K562 (cell line): ENCODE results near the gene HBB. TPM values are rescaled to one million over a fixed set of nuclear protein-coding genes. Genes with fewer than 3 reads are reported as not detected.

Experiments
- HEY1 ChIP-seq: fragments of 250-450 bp; sonication (Bioruptor Pico); IDR thresholded peaks from 2 replicates; pipeline ENCODE4 v1.5.0; 2020; ENCODE audit warnings: mild to moderate bottlenecking, moderate library complexity, borderline replicate concordance
- ILK ChIP-seq: fragments of 450-650 bp; IDR thresholded peaks from 2 replicates; pipeline ENCODE4 v1.6.1; 2016; ENCODE audit warnings: missing genetic modification characterization, low read depth, mild to moderate bottlenecking, missing compliant biosample characterization, moderate library complexity, borderline replicate concordance
- LARP7 ChIP-seq: fragments of 450-650 bp; IDR thresholded peaks from 2 replicates; pipeline ENCODE4 v1.6.1; 2016
- MEF2A ChIP-seq: IDR thresholded peaks from 2 replicates; pipeline ENCODE4 v1.6.1; 2011; ENCODE audit warnings: low read depth, mild to moderate bottlenecking, low read length, moderate library complexity; ENCODE audit not compliant: control insufficient read depth
- PTTG1 ChIP-seq: fragments of 450-650 bp; IDR thresholded peaks from 2 replicates; pipeline ENCODE4 v1.6.1; 2016; ENCODE audit warnings: low read depth, mild to moderate bottlenecking, missing genetic modification characterization, missing compliant biosample characterization
- SLC30A9 ChIP-seq: fragments of 250-450 bp; sonication (Bioruptor Pico); IDR thresholded peaks from 2 replicates; pipeline ENCODE4 v1.8.0; 2022; ENCODE audit warnings: mild to moderate bottlenecking, moderate library complexity
- SMARCA4 ChIP-seq: fragments of 450-650 bp; IDR thresholded peaks from 2 replicates; pipeline ENCODE4 v1.6.1; 2016
- YBX1 ChIP-seq: fragments of 450-650 bp; IDR thresholded peaks from 2 replicates; pipeline ENCODE4 v1.7.1; 2016; ENCODE audit warnings: mild to moderate bottlenecking
- YY1 ChIP-seq, 3 experiments: IDR thresholded peaks; 2 replicates each; pipeline ENCODE4 v1.6.1; 2011; ENCODE audit warnings: low read length in 2 of 3, mild to moderate bottlenecking in 2 of 3, moderate library complexity in 2 of 3, borderline replicate concordance in 1 of 3, control low read depth in 1 of 3, low read depth in 1 of 3; ENCODE audit not compliant: insufficient read depth in 3 of 3, insufficient replicate concordance in 2 of 3, control insufficient read depth in 1 of 3, insufficient read length in 1 of 3; ENCODE audit errors: extremely low read depth in 1 of 3
- ZFPM2 ChIP-seq: fragments of 250-450 bp; sonication (Bioruptor Pico); IDR thresholded peaks from 2 replicates; pipeline ENCODE4 v1.5.1; 2022; ENCODE audit warnings: mild to moderate bottlenecking
- ZNF143 ChIP-seq: sonication (generic); formaldehyde crosslinking; IDR thresholded peaks from 2 replicates; pipeline ENCODE4 v1.9.0; 2022; ENCODE audit warnings: mild to moderate bottlenecking, missing genetic modification reagents
- ZNF507 ChIP-seq: conservative IDR thresholded peaks from 2 replicates; pipeline ENCODE4 v1.6.1; 2017; ENCODE audit warnings: missing genetic modification characterization, missing compliant biosample characterization
- polyA plus RNA-seq, 8 experiments: library from polyadenylated mRNA; depleted of rRNA in 4 of 8; stranded (reverse) in 5 of 8; unstranded in 3 of 8; fragments of >200 nt; fragmentation: Nextera tagmentation in 2 of 8; fragmentation: Illumina TruSeq in 1 of 8; extraction: Ambion mirVana in 2 of 8; extraction: Trizol in 1 of 8; gene quantifications; 2 replicates each; pipeline versions ENCODE4 v1.2.1 to v1.2.3, GENCODE V29; 2011 to 2014; ENCODE audit warnings: inconsistent platforms in 1 of 8, missing spikeins in 1 of 8
- total RNA-seq, 7 experiments: library from RNA; depleted of rRNA in 6 of 7; stranded (reverse); fragments of >200 nt in 6 of 7; fragmentation: Illumina TruSeq in 2 of 7; extraction: Trizol in 2 of 7; gene quantifications; 2 replicates each; pipeline versions ENCODE4 v1.2.1 to v1.2.3, GENCODE V29; 2011 to 2021; ENCODE audit warnings: low replicate concordance in 1 of 7
- TF ChIP-seq, protein P1 (sequence below): fragments of 250-450 bp; sonication (Bioruptor Pico); IDR thresholded peaks from 2 replicates; pipeline ENCODE4 v1.5.0; 2020; ENCODE audit warnings: mild to moderate bottlenecking, borderline replicate concordance
- TF ChIP-seq, protein P2 (sequence below): fragments of 450-650 bp; formaldehyde crosslinking; IDR thresholded peaks from 2 replicates; pipeline ENCODE4 v1.4.0; 2022; ENCODE audit warnings: missing genetic modification characterization
- TF ChIP-seq, protein P3 (sequence below): sonication (generic); formaldehyde crosslinking; IDR thresholded peaks from 2 replicates; pipeline ENCODE4 v1.8.0; 2023; ENCODE audit warnings: missing genetic modification reagents, mild to moderate bottlenecking, borderline replicate concordance
- TF ChIP-seq, protein P4 (sequence below): fragments of 250-450 bp; sonication (Bioruptor Pico); IDR thresholded peaks from 2 replicates; pipeline ENCODE4 v1.5.0; 2022; ENCODE audit warnings: mild to moderate bottlenecking

HBB gene
- total and polyA plus RNA-seq, 9 of the 15 experiments (the other 6 are each of a cell fraction or from before 2014, with no cell fraction given), result 0.33 to 3.4 (median 1.2) TPM; not detected in 2

DNA sequence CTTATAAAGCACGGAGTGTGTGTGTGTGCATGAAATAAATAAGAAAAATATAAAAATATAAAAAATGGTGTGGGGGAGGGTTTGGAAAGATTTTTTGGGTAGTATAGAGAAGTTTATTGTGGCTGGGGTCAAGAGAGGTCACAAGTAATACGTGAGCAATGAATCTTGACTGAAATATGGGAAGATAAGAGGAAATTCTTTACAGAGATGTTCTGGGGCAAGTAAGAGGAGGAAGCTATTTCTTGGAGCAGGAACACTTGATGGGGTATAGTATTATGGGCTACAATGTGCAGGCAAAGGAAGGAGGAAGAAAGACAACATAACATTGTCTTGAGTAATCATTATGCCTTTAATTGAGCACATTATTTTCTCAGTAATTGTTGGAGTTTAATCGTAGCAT is 5.3 kb upstream of the HBB start (continued):
- TF ChIP-seq, protein P1, sequence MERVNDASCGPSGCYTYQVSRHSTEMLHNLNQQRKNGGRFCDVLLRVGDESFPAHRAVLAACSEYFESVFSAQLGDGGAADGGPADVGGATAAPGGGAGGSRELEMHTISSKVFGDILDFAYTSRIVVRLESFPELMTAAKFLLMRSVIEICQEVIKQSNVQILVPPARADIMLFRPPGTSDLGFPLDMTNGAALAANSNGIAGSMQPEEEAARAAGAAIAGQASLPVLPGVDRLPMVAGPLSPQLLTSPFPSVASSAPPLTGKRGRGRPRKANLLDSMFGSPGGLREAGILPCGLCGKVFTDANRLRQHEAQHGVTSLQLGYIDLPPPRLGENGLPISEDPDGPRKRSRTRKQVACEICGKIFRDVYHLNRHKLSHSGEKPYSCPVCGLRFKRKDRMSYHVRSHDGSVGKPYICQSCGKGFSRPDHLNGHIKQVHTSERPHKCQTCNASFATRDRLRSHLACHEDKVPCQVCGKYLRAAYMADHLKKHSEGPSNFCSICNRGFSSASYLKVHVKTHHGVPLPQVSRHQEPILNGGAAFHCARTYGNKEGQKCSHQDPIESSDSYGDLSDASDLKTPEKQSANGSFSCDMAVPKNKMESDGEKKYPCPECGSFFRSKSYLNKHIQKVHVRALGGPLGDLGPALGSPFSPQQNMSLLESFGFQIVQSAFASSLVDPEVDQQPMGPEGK (CRISPR knock-in tag), result no peak
- TF ChIP-seq, protein P2, sequence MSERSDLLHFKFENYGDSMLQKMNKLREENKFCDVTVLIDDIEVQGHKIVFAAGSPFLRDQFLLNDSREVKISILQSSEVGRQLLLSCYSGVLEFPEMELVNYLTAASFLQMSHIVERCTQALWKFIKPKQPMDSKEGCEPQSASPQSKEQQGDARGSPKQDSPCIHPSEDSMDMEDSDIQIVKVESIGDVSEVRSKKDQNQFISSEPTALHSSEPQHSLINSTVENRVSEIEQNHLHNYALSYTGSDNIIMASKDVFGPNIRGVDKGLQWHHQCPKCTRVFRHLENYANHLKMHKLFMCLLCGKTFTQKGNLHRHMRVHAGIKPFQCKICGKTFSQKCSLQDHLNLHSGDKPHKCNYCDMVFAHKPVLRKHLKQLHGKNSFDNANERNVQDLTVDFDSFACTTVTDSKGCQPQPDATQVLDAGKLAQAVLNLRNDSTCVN (CRISPR knock-in tag), result no peak
- TF ChIP-seq LARP7 (no peak), ZFPM2 (no peak), SLC30A9 (CRISPR knock-in tag) (no peak), YBX1 (no peak), ZNF507 (tag) (no peak), PTTG1 (tag) (no peak), YY1 (IDR thresholded peaks at IDR 0.05; ENCODE audit: borderline replicate concordance in 1 of 3, control insufficient read depth in 1 of 3, extremely low read depth in 1 of 3, insufficient read depth in 3 of 3, insufficient read length in 1 of 3, insufficient replicate concordance in 2 of 3, low read depth in 1 of 3, low read length in 2 of 3) (no peak), HEY1 (no peak), MEF2A (no peak), SMARCA4 (0 out of 2 replicates have a peak, but pooled peaks have one; percentile 19), ZNF143 (CRISPR knock-in tag) (no peak), ILK (tag) (no peak)
- TF ChIP-seq, protein P3, sequence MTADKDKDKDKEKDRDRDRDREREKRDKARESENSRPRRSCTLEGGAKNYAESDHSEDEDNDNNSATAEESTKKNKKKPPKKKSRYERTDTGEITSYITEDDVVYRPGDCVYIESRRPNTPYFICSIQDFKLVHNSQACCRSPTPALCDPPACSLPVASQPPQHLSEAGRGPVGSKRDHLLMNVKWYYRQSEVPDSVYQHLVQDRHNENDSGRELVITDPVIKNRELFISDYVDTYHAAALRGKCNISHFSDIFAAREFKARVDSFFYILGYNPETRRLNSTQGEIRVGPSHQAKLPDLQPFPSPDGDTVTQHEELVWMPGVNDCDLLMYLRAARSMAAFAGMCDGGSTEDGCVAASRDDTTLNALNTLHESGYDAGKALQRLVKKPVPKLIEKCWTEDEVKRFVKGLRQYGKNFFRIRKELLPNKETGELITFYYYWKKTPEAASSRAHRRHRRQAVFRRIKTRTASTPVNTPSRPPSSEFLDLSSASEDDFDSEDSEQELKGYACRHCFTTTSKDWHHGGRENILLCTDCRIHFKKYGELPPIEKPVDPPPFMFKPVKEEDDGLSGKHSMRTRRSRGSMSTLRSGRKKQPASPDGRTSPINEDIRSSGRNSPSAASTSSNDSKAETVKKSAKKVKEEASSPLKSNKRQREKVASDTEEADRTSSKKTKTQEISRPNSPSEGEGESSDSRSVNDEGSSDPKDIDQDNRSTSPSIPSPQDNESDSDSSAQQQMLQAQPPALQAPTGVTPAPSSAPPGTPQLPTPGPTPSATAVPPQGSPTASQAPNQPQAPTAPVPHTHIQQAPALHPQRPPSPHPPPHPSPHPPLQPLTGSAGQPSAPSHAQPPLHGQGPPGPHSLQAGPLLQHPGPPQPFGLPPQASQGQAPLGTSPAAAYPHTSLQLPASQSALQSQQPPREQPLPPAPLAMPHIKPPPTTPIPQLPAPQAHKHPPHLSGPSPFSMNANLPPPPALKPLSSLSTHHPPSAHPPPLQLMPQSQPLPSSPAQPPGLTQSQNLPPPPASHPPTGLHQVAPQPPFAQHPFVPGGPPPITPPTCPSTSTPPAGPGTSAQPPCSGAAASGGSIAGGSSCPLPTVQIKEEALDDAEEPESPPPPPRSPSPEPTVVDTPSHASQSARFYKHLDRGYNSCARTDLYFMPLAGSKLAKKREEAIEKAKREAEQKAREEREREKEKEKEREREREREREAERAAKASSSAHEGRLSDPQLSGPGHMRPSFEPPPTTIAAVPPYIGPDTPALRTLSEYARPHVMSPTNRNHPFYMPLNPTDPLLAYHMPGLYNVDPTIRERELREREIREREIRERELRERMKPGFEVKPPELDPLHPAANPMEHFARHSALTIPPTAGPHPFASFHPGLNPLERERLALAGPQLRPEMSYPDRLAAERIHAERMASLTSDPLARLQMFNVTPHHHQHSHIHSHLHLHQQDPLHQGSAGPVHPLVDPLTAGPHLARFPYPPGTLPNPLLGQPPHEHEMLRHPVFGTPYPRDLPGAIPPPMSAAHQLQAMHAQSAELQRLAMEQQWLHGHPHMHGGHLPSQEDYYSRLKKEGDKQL (CRISPR knock-in tag), result no peak
- TF ChIP-seq, protein P4, sequence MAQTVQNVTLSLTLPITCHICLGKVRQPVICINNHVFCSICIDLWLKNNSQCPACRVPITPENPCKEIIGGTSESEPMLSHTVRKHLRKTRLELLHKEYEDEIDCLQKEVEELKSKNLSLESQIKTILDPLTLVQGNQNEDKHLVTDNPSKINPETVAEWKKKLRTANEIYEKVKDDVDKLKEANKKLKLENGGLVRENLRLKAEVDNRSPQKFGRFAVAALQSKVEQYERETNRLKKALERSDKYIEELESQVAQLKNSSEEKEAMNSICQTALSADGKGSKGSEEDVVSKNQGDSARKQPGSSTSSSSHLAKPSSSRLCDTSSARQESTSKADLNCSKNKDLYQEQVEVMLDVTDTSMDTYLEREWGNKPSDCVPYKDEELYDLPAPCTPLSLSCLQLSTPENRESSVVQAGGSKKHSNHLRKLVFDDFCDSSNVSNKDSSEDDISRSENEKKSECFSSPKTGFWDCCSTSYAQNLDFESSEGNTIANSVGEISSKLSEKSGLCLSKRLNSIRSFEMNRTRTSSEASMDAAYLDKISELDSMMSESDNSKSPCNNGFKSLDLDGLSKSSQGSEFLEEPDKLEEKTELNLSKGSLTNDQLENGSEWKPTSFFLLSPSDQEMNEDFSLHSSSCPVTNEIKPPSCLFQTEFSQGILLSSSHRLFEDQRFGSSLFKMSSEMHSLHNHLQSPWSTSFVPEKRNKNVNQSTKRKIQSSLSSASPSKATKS (CRISPR knock-in tag), result no peak
